OCI-LY7 (cell line): Measurements from ENCODE around the gene CFAP300. TPM values are rescaled to one million over a fixed set of nuclear protein-coding genes. Genes with fewer than 3 reads are reported as not detected.

Experiments used
- BruUV-seq: library from RNA; stranded (reverse); fragments of 400-500 nt; replicated peaks from 2 replicates; lab custom pipeline; 2021; lab: Mats Ljungman, UMichigan
- CTCF ChIA-PET: fragments of 300-600 bp; sonication (Branson Sonifier 250); formaldehyde crosslinking; loops from one replicate; lab custom pipeline; 2022; ENCODE audit warnings: antibody characterized with exemption; ENCODE audit not compliant: unreplicated experiment; lab: Charles Lee
- POLR2A ChIA-PET: fragments of 300-600 bp; sonication (Branson Sonifier 250); formaldehyde crosslinking; loops from one replicate; lab custom pipeline; 2022; ENCODE audit warnings: antibody characterized with exemption; lab: Charles Lee
- DNase-seq: peaks from one replicate; pipeline ENCODE4 v3.0.0-alpha.2; 2015; ENCODE audit warnings: low spot score
- H2AFZ ChIP-seq: fragments of 200-600 bp; sonication (generic), shearing (Covaris generic); 2 replicates; pipeline ENCODE4 v1.6.1; 2014; ENCODE audit warnings: mild to moderate bottlenecking, antibody characterized with exemption, low read length, moderate library complexity
- H3K27ac ChIP-seq: fragments of 200-600 bp; sonication (generic); 2 replicates; pipeline ENCODE4 v1.5.1; 2014; ENCODE audit warnings: mixed run types, low read depth, mild to moderate bottlenecking, moderate library complexity, low read length, inconsistent platforms; ENCODE audit not compliant: poor library complexity, severe bottlenecking
- H3K36me3 ChIP-seq: fragments of 200-600 bp; sonication (generic); 2 replicates; pipeline ENCODE4 v1.6.1; 2014; ENCODE audit warnings: mild to moderate bottlenecking, antibody characterized with exemption, low read length, moderate library complexity, mixed read lengths; ENCODE audit not compliant: insufficient read depth
- H3K4me1 ChIP-seq: fragments of 200-600 bp; sonication (generic); 2 replicates; pipeline ENCODE4 v1.5.1; 2014; ENCODE audit warnings: mild to moderate bottlenecking, low read length; ENCODE audit not compliant: insufficient read depth, poor library complexity, severe bottlenecking
- H3K4me2 ChIP-seq: fragments of 200-600 bp; sonication (generic); 2 replicates; pipeline ENCODE4 v1.6.1; 2014; ENCODE audit warnings: mild to moderate bottlenecking, low read length
- H3K4me3 ChIP-seq: fragments of 200-600 bp; sonication (generic); 2 replicates; pipeline ENCODE4 v1.5.1; 2014; ENCODE audit warnings: mild to moderate bottlenecking, low read depth, low read length; ENCODE audit not compliant: poor library complexity, severe bottlenecking
- H3K79me2 ChIP-seq: fragments of 200-600 bp; sonication (generic); 2 replicates; pipeline ENCODE4 v1.6.1; 2016; ENCODE audit warnings: low read depth, mild to moderate bottlenecking, low read length, moderate library complexity, mixed read lengths; ENCODE audit not compliant: insufficient read depth
- H3K9me2 ChIP-seq: fragments of 200-600 bp; sonication (generic); 2 replicates; pipeline ENCODE4 v1.6.1; 2016; ENCODE audit warnings: mild to moderate bottlenecking, low read length, mixed read lengths; ENCODE audit not compliant: insufficient read depth
- H3K9me3 ChIP-seq: fragments of 200-600 bp; sonication (generic); 2 replicates; pipeline ENCODE4 v1.6.1; 2014; ENCODE audit warnings: mild to moderate bottlenecking, mixed run types, low read length, mixed read lengths
- H4K20me1 ChIP-seq: fragments of 200-600 bp; sonication (generic); 2 replicates; pipeline ENCODE4 v1.6.1; 2014; ENCODE audit warnings: mild to moderate bottlenecking, antibody characterized with exemption, low read length, moderate library complexity, mixed read lengths; ENCODE audit not compliant: insufficient read depth
- EZH2phosphoT487 ChIP-seq: fragments of 200-600 bp; sonication (generic); IDR thresholded peaks from 2 replicates; pipeline ENCODE4 v1.6.1; 2018; ENCODE audit warnings: low read depth, borderline replicate concordance, mild to moderate bottlenecking, mixed run types, antibody characterized with exemption, low read length, moderate library complexity, mixed read lengths
- intact Hi-C: fragments of 100-400 bp; cut with micrococcal nuclease; formaldehyde crosslinking; loops from one replicate; pipeline ENCODE4 v1.10.0; 2022; ENCODE audit not compliant: unreplicated experiment
- total RNA-seq, 2 experiments: library from RNA; depleted of rRNA in 1 of 2; stranded (reverse); fragments of >200 nt in 1 of 2; shearing (Covaris generic) in 1 of 2; gene quantifications; 2 replicates each; pipeline ENCODE4 v1.2.3, GENCODE V29; 2014 to 2022
- TF ChIP-seq, protein P1 (sequence below): fragments of 200-600 bp; sonication (generic); conservative IDR thresholded peaks from 2 replicates; pipeline ENCODE4 v1.5.1; 2014; ENCODE audit warnings: mild to moderate bottlenecking, antibody characterized with exemption, low read length, moderate library complexity, mixed read lengths

The CFAP300 gene
- total RNA-seq, 2 experiments from 2014 or later, result not detected

DNA sequence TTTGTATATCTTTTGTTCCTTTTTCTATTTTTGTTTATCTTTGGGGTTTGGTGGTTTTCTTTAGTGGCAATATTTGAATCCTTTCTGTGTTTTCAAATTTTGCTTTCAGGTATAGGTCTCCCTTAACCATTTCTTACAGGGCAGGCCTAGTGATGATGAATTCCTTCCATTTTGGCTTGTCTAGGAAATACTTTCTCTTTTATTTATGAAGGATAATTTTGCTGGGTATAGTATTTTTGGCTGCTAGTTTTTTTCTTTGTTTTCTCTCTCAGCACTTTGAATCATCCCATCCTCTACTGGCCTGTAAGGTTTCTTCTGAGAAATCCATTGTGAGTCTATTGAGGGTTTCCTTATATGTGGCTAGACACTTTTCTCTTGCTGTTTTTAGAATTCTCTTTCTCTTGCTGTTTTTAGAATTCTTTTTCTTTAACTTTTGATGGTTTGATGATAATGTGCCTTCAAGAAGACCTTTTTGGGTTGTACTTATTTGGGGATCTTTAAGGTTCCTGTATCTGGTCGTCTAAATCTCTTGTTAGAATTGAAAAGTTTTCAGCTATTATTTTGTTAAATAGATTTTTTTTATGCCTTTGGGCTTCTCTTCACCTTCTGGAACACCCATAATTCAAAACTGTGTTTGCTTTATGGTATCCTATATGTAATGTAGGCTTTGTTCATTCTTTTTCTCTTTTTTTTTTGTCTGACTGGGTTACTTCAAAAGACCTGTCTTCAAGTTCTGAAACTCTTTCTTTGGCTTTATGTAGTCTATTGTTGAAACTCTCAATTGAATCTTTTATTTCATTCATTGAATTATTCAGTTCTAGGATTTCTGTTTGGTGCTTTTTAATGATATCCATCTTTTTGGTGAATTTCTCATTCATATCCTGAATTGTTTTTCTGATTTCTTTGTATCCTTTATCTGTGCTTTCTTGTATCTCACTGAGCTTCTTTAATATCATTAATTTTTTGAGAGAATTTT lies 24.5 kb downstream of the CFAP300 start:
- intact Hi-C loops, result no loop called here
- Histone ChIP-seq H3K27ac (no peak overlapping the region), H2AFZ (no peak overlapping the region), H3K9me2 (no peaks in the 10 kb centered on the region), H3K4me1 (no peaks in the 10 kb centered on the region), H3K4me3 (no peak overlapping the region), H3K9me3 (0 out of 2 replicates have a peak, but pooled peaks cover 8% of the 10 kb centered on the region), H4K20me1 (no peaks in the 10 kb centered on the region), H3K4me2 (no peak overlapping the region), H3K36me3 (no peaks in the 10 kb centered on the region), H3K79me2 (no peaks in the 10 kb centered on the region)
- DNase-seq, result no peak
- no peak for TF ChIP-seq EZH2phosphoT487
- TF ChIP-seq, protein P1, sequence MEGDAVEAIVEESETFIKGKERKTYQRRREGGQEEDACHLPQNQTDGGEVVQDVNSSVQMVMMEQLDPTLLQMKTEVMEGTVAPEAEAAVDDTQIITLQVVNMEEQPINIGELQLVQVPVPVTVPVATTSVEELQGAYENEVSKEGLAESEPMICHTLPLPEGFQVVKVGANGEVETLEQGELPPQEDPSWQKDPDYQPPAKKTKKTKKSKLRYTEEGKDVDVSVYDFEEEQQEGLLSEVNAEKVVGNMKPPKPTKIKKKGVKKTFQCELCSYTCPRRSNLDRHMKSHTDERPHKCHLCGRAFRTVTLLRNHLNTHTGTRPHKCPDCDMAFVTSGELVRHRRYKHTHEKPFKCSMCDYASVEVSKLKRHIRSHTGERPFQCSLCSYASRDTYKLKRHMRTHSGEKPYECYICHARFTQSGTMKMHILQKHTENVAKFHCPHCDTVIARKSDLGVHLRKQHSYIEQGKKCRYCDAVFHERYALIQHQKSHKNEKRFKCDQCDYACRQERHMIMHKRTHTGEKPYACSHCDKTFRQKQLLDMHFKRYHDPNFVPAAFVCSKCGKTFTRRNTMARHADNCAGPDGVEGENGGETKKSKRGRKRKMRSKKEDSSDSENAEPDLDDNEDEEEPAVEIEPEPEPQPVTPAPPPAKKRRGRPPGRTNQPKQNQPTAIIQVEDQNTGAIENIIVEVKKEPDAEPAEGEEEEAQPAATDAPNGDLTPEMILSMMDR, result no peak
- CTCF ChIA-PET, result no interaction called here
- no TSS peak for BruUV-seq
- POLR2A ChIA-PET, result interaction anchor here (0.6 kb wide), 1 partner anchor 86 kb away, joined by 6 read pairs; no protein-coding TSS in a partner anchor

DNA sequence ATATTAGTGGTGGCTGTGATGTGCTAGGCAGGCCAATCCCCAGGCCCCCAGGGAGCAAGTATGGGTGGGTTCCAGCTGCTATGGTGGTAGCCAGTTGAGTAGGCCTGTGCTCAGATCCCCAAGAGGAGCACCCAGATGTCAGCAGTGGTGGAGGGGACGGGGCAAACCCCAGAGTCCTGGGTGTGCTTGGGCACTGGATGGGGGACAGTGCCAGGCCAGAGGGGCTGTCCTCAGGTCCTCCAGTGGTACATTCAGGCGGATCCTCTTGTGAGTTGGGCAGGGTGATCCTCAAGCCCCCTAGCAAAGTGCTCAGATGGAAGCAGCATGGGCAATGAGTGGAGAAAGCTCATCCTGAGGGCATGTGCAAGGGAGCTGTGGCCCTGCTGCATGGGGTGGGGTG lies 26.0 kb downstream of the CFAP300 start:
- TF ChIP-seq EZH2phosphoT487, result no peak
- TF ChIP-seq, protein P1, result no peak
- CTCF ChIA-PET, result no interaction called here

More for the DNA sequence above, 26.0 kb downstream of the CFAP300 start:
- no peak for DNase-seq
- no peaks in the 10 kb centered on the region for H3K4me1 ChIP-seq
- H3K4me2 ChIP-seq, result no peak overlapping the region
- H3K79me2 ChIP-seq, result no peaks in the 10 kb centered on the region
- intact Hi-C loops, result no loop called here
- POLR2A ChIA-PET, result no interaction called here
- 0 out of 2 replicates have a peak, but pooled peaks cover 8% of the 10 kb centered on the region for H3K9me3 ChIP-seq
- no peaks in the 10 kb centered on the region for H3K9me2 ChIP-seq
- H3K4me3 ChIP-seq, result no peak overlapping the region
- no peak overlapping the region for H2AFZ ChIP-seq
- no peak overlapping the region for H3K27ac ChIP-seq
- no TSS peak for BruUV-seq
- no peaks in the 10 kb centered on the region for H4K20me1 ChIP-seq
- H3K36me3 ChIP-seq, result no peaks in the 10 kb centered on the region
